Esophagus muscularis mucosa (tissue), 4 donors: ENCODE results near the gene SH3PXD2A. TPM values are rescaled to one million over a fixed set of nuclear protein-coding genes. Genes with fewer than 3 reads are reported as not detected.

ENCODE experiments used
- DNase-seq: peaks from one replicate; pipeline ENCODE4 v3.0.0-alpha.2; 2017; ENCODE audit errors: extremely low spot score
- H3K27ac ChIP-seq, 4 donors: fragments of 200-600 bp; sonication (generic); replicated peaks in 1 of 4; 1 replicate in 3 of 4; 2 replicates in 1 of 4; pipeline ENCODE4 v1.5.1; 2016 to 2019; ENCODE audit warnings: mild to moderate bottlenecking in 1 of 4
- H3K27me3 ChIP-seq, 4 donors: fragments of 200-600 bp; sonication (generic); one replicate each; pipeline versions ENCODE4 v1.5.1 to v1.6.0; 2016 to 2019
- H3K36me3 ChIP-seq, 4 donors: fragments of 200-600 bp; sonication (generic); one replicate each; pipeline ENCODE4 v1.5.1; 2016 to 2019
- H3K4me1 ChIP-seq, 4 donors: fragments of 200-600 bp; sonication (generic); one replicate each; pipeline ENCODE4 v1.5.1; 2016 to 2019
- H3K4me3 ChIP-seq, 4 donors: fragments of 200-600 bp; sonication (generic); 1 replicate in 2 of 4; 2 replicates in 2 of 4; pipeline ENCODE4 v1.5.1; 2016 to 2019; ENCODE audit warnings: mild to moderate bottlenecking in 4 of 4, moderate library complexity in 1 of 4
- H3K9me3 ChIP-seq, 4 donors: fragments of 200-600 bp; sonication (generic); 1 replicate in 3 of 4; 2 replicates in 1 of 4; pipeline ENCODE4 v1.5.1; 2016 to 2019
- EP300 ChIP-seq: sonication (generic); formaldehyde crosslinking; IDR thresholded peaks from one replicate; pipeline ENCODE4 v1.6.1; 2017; ENCODE audit warnings: antibody characterized with exemption
- POLR2A ChIP-seq: fragments of 450-650 bp; IDR thresholded peaks from one replicate; pipeline ENCODE4 v1.6.1; 2017; ENCODE audit warnings: antibody characterized with exemption, moderate library complexity, mild to moderate bottlenecking, low read depth
- POLR2AphosphoS5 ChIP-seq, 2 donors: sonication (generic); formaldehyde crosslinking; IDR thresholded peaks; one replicate each; pipeline ENCODE4 v1.6.1; 2017; ENCODE audit warnings: antibody characterized with exemption in 2 of 2
- WGBS: methylation state at CpG from one replicate; pipeline ENCODE4 v1.1.5; 2018; 5-methylcytosine and 5-hydroxymethylcytosine counted together
- intact Hi-C: fragments of 100-400 bp; cut with DNase I; formaldehyde crosslinking; loops from one replicate; pipeline ENCODE4 v1.15.1; 2023
- total RNA-seq, 4 donors: library from RNA; depleted of rRNA; stranded (reverse); fragments of >200 nt; gene quantifications; one replicate each; pipeline versions ENCODE4 v1.1.0 to v1.2.1, GENCODE V29; 2016
- TF ChIP-seq, protein P1 (sequence below), 3 experiments: fragments of 200-600 bp in 2 of 3; fragments of 450-650 bp in 1 of 3; sonication (generic) in 2 of 3; IDR thresholded peaks; one replicate each; pipeline ENCODE4 v1.5.1; 2017 to 2019; ENCODE audit warnings: antibody characterized with exemption in 3 of 3, mild to moderate bottlenecking in 2 of 3, moderate library complexity in 1 of 3

The SH3PXD2A gene
- total RNA-seq, 4 donors from 2014 or later, result 30.5 to 69.3 (median 40.0) TPM

DNA sequence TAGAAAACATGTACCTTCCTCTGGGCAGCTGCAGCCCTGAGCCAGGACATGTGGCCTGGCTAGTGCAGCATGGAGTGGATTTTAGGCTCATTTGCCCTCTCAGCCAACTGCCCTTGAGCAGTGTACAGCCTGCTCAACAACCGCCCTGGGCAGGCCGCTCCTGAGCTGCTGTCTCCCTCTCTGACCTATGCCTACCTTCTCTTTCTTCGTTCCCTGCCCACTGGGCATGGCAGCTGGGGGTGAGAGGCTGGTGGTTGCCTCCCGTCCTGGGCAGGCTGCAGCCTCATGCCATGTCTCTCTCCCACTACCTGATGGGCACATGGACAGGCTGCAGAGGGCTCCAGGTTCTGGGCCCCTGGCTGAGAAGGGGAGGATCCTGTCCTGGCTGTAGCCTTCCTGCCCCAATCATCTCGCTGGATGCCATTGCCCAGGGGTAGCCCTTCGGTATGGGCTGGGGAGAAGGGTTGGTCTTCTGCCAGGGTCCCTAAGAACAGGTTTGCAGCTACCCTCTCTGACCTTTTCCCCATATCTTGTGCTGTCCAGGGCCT, 264.6 kb downstream of the SH3PXD2A start:
- DNase-seq, result no peak
- no peaks in the 10 kb centered on the region for H3K4me1 ChIP-seq
- 94% methylated on average over 4 of the region's 6 CpGs for WGBS
- intact Hi-C loops, result no loop called here
- no peak overlapping the region for H3K4me3 ChIP-seq
- TF ChIP-seq POLR2A (no peak), POLR2AphosphoS5 (IDR thresholded peaks at IDR 0.05) (no peak), EP300 (no peak)
- TF ChIP-seq, protein P1, sequence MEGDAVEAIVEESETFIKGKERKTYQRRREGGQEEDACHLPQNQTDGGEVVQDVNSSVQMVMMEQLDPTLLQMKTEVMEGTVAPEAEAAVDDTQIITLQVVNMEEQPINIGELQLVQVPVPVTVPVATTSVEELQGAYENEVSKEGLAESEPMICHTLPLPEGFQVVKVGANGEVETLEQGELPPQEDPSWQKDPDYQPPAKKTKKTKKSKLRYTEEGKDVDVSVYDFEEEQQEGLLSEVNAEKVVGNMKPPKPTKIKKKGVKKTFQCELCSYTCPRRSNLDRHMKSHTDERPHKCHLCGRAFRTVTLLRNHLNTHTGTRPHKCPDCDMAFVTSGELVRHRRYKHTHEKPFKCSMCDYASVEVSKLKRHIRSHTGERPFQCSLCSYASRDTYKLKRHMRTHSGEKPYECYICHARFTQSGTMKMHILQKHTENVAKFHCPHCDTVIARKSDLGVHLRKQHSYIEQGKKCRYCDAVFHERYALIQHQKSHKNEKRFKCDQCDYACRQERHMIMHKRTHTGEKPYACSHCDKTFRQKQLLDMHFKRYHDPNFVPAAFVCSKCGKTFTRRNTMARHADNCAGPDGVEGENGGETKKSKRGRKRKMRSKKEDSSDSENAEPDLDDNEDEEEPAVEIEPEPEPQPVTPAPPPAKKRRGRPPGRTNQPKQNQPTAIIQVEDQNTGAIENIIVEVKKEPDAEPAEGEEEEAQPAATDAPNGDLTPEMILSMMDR (IDR thresholded peaks at IDR 0.05), result no peak
- H3K9me3 ChIP-seq, result peaks cover 0 to 8% (median 2%) of the 10 kb centered on the region in 4 donors
- no peaks in the 10 kb centered on the region for H3K27me3 ChIP-seq
- peaks cover 0 to 24% (median 4%) of the 10 kb centered on the region in 4 donors for H3K36me3 ChIP-seq
- H3K27ac ChIP-seq, result no peak overlapping the region

DNA sequence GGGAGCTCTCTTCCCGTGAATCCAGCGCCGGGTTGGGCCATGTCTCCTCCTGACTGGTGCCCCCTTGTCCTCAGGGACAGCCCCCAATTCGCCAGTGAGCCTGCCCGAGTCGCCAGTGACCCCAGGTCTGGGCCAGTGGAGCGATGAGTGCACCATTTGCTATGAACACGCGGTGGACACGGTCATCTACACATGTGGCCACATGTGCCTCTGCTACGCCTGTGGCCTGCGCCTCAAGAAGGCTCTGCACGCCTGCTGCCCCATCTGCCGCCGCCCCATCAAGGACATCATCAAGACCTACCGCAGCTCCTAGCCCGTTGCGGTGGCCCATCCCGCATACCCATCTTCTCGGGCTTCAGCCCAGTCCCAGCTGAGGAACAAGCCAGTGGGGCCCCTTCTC, 265.3 kb downstream of the SH3PXD2A start:
- Histone ChIP-seq H3K4me1 (no peaks in the 10 kb centered on the region), H3K9me3 (peaks cover 0 to 8% (median 2%) of the 10 kb centered on the region in 4 donors), H3K36me3 (peaks cover 0 to 24% (median 4%) of the 10 kb centered on the region in 4 donors), H3K27me3 (peaks cover 0 to 4% (median 0%) of the 10 kb centered on the region in 4 donors), H3K27ac (no peak overlapping the region), H3K4me3 (no peak overlapping the region)
- no peak for DNase-seq
- intact Hi-C loops, result no loop called here
- TF ChIP-seq POLR2A, result no peak
- TF ChIP-seq EP300, result no peak
- TF ChIP-seq POLR2AphosphoS5 (IDR thresholded peaks at IDR 0.05), result no peak
- TF ChIP-seq, protein P1 (IDR thresholded peaks at IDR 0.05), result no peak
- 95% methylated on average over 20 of the region's 20 CpGs for WGBS

DNA sequence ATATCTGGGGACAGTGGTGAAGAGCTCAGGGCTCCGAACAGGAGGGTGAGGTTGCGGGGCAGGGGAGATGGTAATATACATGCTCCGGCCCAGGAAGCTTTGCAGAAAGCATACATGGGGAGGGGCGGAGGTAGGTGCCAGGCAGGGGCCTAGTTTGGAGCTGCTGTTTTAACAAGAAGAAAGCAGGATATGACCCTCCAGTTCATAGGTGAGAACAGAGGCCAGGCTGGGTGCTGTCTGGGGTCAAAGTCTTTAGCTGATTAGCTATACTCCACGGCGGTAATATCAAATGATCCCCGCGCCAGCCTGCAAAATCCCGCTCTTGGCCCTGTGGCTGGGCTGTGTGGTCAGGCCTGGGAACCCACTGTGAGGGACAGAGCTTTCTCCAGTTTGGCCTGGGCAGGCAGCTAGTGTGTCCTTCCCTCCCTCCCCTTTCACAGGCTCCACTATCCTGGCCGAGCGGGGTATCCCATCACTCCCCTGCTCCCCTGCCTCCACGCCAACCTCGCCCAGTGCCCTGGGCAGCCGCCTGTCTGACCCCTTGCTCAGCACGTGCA, 266.2 kb downstream of the SH3PXD2A start:
- H3K4me1 ChIP-seq, result peaks cover 0 to 9% (median 7%) of the 10 kb centered on the region in 4 donors
- 86% methylated on average over 10 of the region's 15 CpGs for WGBS
- no peak for DNase-seq
- H3K4me3 ChIP-seq, result no peak overlapping the region
- peaks cover 0 to 8% (median 2%) of the 10 kb centered on the region in 4 donors for H3K9me3 ChIP-seq
- intact Hi-C loops, result no loop called here
- H3K36me3 ChIP-seq, result peaks cover 0 to 24% (median 4%) of the 10 kb centered on the region in 4 donors
- no peak overlapping the region for H3K27ac ChIP-seq
- TF ChIP-seq, protein P1 (IDR thresholded peaks at IDR 0.05), result no peak
- no peak for TF ChIP-seq POLR2AphosphoS5 (IDR thresholded peaks at IDR 0.05)
- TF ChIP-seq EP300, result no peak
- no peak for TF ChIP-seq POLR2A
- peaks cover 0 to 13% (median 0%) of the 10 kb centered on the region in 4 donors for H3K27me3 ChIP-seq

DNA sequence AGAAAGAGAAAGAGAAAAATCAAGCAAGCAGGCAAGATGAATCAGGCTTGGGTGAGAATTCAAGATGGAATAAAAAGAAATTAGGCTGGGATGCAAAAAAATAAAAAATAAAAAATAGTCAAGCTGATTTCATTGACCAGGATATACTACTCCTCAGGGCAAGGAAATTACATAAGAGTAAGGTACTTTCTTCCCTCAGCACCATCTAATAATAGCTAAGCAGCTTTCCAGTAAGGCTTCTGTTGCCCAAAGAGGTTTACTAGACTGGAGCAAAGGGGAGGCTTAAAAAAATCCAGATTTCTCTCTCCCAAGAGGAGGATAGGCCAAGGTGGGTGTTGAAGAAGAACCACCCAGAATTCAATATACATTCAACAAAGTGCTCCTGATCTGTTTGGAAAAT, 268.3 kb downstream of the SH3PXD2A start:
- intact Hi-C loops, result no loop called here

More for the DNA sequence above, 268.3 kb downstream of the SH3PXD2A start:
- Histone ChIP-seq H3K4me1 (peaks cover 0 to 12% (median 9%) of the 10 kb centered on the region in 4 donors), H3K36me3 (peaks cover 0 to 24% (median 4%) of the 10 kb centered on the region in 4 donors), H3K27ac (no peak overlapping the region), H3K9me3 (peaks cover 0 to 8% (median 2%) of the 10 kb centered on the region in 4 donors), H3K27me3 (peaks cover 0 to 21% (median 0%) of the 10 kb centered on the region in 4 donors), H3K4me3 (no peak overlapping the region)
- TF ChIP-seq, protein P1 (IDR thresholded peaks at IDR 0.05), result no peak
- TF ChIP-seq POLR2AphosphoS5 (IDR thresholded peaks at IDR 0.05), result no peak
- no peak for TF ChIP-seq EP300
- no peak for TF ChIP-seq POLR2A
- no peak for DNase-seq
